GM13976 (cell line): ENCODE measurements around the gene USP26.

Experiments used
- DNase-seq: peaks from one replicate; pipeline ENCODE4 v3.0.0; 2012; ENCODE audit warnings: low spot score
- in situ Hi-C: fragments of 300-500 bp; cut with MboI; formaldehyde crosslinking; loops from one replicate; pipeline ENCODE4 v1.12.0; 2022; ENCODE audit warnings: low sequenced_read_pairs, mixed read lengths, inconsistent platforms; ENCODE audit not compliant: unreplicated experiment
- TF ChIP-seq, protein P1 (sequence below): IDR thresholded peaks from 2 replicates; pipeline ENCODE4 v1.5.1; 2012; ENCODE audit warnings: borderline replicate concordance, mild to moderate bottlenecking; ENCODE audit not compliant: insufficient read depth; ENCODE audit errors: extremely low read depth, missing control alignments, control extremely low read depth

The USP26 gene

DNA sequence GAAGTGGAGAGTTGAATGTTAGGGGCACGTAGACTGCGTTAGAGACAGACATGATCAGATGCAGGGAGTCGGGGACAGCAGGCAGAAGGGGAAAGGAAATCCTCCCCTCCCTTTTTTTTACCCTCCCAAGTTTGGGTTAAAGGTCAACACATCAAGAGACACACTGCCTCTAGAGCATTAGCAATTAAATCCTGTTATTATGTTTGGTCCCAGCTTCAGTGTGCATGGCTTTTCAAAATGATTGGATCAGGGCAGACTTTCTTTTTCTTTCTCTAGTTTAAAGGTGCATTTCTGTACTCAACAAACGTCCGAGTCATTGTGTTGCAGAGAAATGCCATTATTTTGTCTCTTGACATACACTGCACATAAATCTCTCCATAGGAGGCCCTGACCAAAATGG lies 63.9 kb downstream of the USP26 start:
- no peak for DNase-seq
- in situ Hi-C loops = no loop called here
- TF ChIP-seq, protein P1, sequence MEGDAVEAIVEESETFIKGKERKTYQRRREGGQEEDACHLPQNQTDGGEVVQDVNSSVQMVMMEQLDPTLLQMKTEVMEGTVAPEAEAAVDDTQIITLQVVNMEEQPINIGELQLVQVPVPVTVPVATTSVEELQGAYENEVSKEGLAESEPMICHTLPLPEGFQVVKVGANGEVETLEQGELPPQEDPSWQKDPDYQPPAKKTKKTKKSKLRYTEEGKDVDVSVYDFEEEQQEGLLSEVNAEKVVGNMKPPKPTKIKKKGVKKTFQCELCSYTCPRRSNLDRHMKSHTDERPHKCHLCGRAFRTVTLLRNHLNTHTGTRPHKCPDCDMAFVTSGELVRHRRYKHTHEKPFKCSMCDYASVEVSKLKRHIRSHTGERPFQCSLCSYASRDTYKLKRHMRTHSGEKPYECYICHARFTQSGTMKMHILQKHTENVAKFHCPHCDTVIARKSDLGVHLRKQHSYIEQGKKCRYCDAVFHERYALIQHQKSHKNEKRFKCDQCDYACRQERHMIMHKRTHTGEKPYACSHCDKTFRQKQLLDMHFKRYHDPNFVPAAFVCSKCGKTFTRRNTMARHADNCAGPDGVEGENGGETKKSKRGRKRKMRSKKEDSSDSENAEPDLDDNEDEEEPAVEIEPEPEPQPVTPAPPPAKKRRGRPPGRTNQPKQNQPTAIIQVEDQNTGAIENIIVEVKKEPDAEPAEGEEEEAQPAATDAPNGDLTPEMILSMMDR = no peak

DNA sequence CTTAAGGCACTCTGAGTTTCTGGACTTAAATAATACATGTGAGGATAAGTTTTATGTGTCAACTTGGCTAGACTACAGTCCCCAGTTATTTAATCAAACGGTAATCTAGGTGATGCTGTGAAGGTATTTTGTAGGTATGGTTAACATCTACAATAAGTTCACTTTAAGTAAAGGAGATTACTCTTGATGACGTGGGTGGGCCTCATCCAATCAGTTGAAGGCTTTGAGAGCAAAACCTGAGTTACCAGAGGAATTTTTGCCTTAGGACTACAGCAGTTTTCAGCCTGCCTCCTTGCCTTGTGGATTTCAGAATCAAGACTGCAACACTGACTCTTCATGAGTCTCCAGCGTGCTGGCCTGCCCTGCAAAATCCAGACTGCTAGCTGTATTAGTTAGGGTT lies 78.7 kb downstream of the USP26 start:
- in situ Hi-C loops = no loop called here
- DNase-seq = no peak

GRCh38 chrX:133007458-133007857 lies 89.5 kb downstream of the USP26 start:
- DNase-seq = no peak
- TF ChIP-seq, protein P1 = no peak
- in situ Hi-C loops = no loop called here

More for the DNA sequence above, 78.7 kb downstream of the USP26 start:
- TF ChIP-seq, protein P1 = no peak

- TF ChIP-seq, protein P1 = no peak
- no peak for DNase-seq
- in situ Hi-C loops = no loop called here
Measured at GRCh38 chrX:133005616-133006015, 91.3 kb downstream of the USP26 start.

GRCh38 chrX:133005042-133005441 lies 91.9 kb downstream of the USP26 start:
- TF ChIP-seq, protein P1 = peak; percentile 41
- in situ Hi-C loops = no loop called here
- DNase-seq = peak; percentile 8

DNA sequence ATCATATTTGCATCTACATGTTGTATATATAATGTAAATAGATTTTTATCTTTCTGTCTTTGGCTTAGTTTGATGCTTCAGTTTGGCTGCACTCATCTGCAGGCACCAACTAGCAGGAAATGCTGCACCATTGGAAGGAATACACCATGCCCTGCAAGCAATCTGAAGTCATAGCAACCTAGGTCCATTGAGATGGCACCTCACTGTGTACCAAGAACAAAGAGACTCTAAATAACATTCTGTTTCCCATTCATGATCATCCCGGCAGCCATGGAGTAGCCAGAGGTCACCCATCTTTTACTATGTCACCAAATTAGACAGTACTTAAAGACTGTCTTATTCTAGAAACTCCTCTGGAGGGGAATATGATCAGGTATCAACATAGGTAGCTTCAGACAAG lies 97.7 kb downstream of the USP26 start:
- in situ Hi-C loops = no loop called here
- TF ChIP-seq, protein P1 = no peak
- DNase-seq = no peak

DNA sequence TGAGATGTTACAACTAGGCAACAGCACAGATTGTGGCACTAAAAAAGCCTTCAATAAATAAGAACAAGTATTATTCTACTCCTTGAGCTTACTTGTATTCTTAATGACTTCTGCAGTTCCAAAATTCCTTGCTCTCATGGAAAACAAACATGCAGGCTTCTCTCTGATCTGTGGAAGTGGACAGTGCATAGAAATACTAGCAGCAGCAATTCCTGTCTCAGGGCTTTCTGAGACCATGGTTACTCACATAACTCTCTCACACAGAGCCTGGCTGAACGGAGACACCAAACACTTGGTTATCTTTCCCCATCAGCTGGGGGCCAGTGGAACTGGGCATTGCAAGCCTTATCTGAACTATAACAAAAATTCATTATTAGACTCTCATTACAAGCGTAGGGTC lies 106.1 kb downstream of the USP26 start:
- TF ChIP-seq, protein P1 = no peak
- no peak for DNase-seq
- in situ Hi-C loops = no loop called here
